Bronchial epithelial cell (primary cell): Measurements from ENCODE around the gene SH3BP1. TPM values are rescaled to one million over a fixed set of nuclear protein-coding genes. Genes with fewer than 3 reads are reported as not detected.

Source experiments
- DNase-seq: peaks from one replicate; pipeline ENCODE4 v3.0.0-alpha.2; 2010; ENCODE audit warnings: low read depth
- FAIRE-seq: peaks from 2 replicates; lab custom pipeline; 2011; peaks lifted over from hg19 to GRCh38; lab: Jason Lieb, UNC
- H3K27me3 ChIP-seq: 2 replicates; pipeline ENCODE4 v1.5.1; 2011; ENCODE audit warnings: low read length; ENCODE audit not compliant: control insufficient read depth, insufficient read depth
- H3K36me3 ChIP-seq: 2 replicates; pipeline ENCODE4 v1.5.1; 2011; ENCODE audit warnings: low read length; ENCODE audit not compliant: control insufficient read depth, insufficient read depth
- H3K4me3 ChIP-seq: 2 replicates; pipeline ENCODE4 v1.5.1; 2011; ENCODE audit warnings: mild to moderate bottlenecking, low read depth, low read length, control low read depth
- total RNA-seq: library from RNA; depleted of rRNA; stranded (reverse); fragments of >200 nt; gene quantifications from 2 replicates; pipeline ENCODE4 v1.2.1, GENCODE V29; 2014
- TF ChIP-seq, protein P1 (sequence below): IDR thresholded peaks from 2 replicates; pipeline ENCODE4 v1.5.1; 2011; ENCODE audit warnings: mild to moderate bottlenecking, moderate library complexity, low read length, control low read depth, inconsistent platforms; ENCODE audit not compliant: insufficient read depth, severe bottlenecking

SH3BP1 gene
- total RNA-seq, 1 donor from 2014 or later: 15.5 TPM

DNA sequence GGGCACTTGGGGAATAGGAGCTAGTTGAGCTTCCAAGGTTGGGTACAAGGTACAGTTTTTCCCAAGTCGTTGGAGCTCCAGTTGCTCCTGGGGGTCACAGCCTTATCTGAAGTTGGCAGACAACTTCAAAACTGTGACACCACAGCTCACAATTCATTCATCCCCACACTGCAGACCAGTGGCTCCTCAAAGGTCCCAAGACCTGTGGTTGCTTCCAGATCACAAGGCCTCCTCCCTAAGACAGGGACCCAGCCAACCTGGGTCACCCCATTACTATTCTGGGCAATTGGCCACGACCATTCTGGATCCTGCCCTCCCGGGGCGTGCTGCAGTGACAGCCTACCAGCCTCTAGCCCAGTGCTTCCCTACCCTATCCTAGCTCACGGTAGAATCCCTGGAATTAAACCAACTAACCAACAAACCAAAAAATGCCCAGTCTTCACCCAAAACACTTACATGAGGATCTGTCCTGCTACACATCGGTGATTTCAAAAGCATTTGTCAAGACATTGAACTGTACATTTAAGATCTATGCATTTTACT is 18.2 kb downstream of the SH3BP1 start:
- TF ChIP-seq, protein P1, sequence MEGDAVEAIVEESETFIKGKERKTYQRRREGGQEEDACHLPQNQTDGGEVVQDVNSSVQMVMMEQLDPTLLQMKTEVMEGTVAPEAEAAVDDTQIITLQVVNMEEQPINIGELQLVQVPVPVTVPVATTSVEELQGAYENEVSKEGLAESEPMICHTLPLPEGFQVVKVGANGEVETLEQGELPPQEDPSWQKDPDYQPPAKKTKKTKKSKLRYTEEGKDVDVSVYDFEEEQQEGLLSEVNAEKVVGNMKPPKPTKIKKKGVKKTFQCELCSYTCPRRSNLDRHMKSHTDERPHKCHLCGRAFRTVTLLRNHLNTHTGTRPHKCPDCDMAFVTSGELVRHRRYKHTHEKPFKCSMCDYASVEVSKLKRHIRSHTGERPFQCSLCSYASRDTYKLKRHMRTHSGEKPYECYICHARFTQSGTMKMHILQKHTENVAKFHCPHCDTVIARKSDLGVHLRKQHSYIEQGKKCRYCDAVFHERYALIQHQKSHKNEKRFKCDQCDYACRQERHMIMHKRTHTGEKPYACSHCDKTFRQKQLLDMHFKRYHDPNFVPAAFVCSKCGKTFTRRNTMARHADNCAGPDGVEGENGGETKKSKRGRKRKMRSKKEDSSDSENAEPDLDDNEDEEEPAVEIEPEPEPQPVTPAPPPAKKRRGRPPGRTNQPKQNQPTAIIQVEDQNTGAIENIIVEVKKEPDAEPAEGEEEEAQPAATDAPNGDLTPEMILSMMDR: no peak
- no peak for FAIRE-seq
- Histone ChIP-seq H3K27me3 (no peaks in the 10 kb centered on the region), H3K36me3 (peaks cover 10% of the 10 kb centered on the region), H3K4me3 (peak overlapping the region; percentile 53)
- DNase-seq: peak; percentile 51

DNA sequence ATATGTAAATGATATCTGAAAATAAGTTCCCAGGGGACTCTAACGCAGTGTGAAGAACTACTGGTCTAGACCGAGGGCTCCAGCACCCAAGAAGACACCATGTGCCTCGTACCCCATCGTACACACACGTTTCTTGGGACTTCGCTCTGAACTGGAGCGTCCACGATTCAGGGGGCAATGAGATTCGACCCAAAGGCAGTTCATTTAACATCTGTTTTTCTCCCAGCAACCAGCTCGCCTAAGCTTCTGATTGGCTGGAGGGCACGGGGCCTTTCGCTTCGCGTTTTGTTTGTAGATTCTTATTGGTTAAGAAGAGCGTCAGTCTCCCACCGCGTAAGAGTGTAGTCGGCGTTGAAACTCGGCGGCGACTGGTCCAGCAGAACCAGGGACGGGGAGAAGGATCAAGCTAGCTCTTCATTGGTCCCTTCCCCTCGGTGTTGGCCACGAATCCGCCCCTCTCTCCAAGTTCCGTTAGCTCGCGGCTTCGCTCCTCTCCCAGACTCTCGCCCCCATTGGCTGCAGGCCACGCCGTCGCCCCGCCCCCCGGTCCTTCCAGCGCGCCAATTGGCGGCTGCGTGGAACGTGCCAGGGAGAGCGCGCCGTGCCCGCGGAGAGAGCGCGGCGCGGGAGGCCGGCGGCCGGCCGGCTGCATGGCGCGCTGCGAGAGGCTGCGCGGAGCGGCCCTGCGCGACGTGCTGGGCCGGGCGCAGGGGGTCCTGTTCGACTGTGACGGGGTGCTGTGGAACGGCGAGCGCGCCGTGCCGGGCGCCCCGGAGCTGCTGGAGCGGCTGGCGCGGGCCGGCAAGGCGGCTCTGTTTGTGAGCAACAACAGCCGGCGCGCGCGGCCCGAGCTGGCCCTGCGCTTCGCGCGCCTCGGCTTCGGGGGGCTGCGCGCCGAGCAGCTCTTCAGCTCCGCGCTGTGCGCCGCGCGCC is 18.9 kb downstream of the SH3BP1 start, which contains the start of gene PDXP:
Gene PDXP, plus strand, starts transcription at position 591 of the 933 bp plus-strand sequence. Its CDS starts 60 bp downstream, at position 651.
- FAIRE-seq: peak; percentile 43
- DNase-seq: peak; percentile 98
- Histone ChIP-seq H3K36me3 (peaks cover 6% of the 10 kb centered on the region), H3K4me3 (peak within 1 kb of the TSS; percentile 53), H3K27me3 (no peaks in the 10 kb centered on the region)
- TF ChIP-seq, protein P1: no peak

DNA sequence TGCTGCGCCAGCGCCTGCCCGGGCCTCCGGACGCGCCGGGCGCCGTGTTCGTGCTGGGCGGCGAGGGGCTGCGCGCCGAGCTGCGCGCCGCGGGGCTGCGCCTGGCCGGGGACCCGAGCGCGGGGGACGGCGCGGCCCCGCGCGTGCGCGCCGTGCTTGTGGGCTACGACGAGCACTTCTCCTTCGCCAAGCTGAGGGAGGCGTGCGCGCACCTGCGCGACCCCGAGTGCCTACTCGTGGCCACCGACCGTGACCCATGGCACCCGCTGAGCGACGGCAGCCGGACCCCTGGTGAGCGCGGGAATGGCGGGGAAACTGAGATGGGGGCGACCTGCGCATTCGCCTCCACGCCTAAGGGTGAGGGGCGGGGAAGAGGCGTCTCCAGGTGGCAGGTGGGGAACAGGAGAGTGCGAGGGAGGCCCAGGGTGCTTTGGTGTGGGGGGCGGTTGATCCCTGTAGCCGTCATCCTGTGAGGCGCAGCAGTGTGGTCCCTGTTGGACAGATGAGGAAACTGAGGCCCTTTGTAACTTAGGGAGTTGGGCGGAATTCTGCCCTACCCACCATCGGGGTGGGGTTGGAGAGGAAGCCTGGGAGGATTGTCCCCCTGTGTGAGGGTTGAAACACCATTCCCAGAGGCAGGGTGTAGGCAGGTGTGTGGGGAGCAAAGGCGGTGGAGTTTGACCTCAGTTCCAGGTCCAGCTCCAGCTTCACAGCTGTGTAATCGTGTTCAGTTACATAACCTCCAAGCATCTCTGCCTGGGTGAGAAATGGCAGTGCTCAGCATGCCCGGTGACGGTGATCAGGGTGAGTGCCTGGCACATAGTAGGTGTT is 19.8 kb downstream of the SH3BP1 start:
- DNase-seq (no peak), FAIRE-seq (no peak)
- TF ChIP-seq, protein P1: no peak
- peak overlapping the region; percentile 53 for H3K4me3 ChIP-seq
- no peaks in the 10 kb centered on the region for H3K36me3 ChIP-seq
- no peaks in the 10 kb centered on the region for H3K27me3 ChIP-seq

DNA sequence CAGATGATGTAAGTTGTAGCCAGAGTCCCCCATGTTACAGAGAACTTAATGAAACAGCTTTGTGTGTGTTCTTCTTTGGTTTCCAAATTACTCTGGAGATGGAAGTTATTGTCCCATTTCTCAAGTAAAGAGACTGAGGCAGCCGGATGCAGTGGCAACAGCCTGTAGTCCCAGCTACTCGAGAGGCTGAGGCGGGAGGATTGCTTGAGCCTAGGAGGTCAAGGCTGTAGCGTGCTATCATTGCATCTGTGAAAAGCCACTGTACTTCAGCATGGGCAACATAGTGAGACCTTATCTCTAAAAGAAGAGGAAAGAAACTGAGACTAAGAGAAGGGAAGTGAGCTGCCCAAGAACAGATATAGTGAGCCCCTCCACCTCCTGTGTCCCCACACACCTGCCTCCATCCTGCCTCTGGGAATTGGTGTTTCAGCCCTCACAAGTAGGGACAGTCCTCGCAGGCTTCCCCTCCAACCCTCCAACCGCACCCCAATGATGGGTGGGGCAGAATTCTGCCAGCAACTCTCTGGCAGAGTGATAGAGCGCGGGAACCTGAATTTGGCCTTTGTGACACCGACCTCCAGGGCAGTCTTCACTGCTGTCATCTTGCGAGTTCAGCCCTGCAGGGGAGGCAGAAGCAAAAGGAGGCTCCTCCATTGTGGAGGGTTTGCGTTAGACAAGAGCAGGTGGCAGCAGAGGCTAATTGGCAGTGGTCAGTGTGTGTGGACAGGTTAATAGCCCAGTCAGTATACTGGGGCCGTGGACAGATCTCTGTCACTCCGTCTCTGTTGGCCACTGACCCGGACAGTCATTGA is 20.6 kb downstream of the SH3BP1 start:
- DNase-seq (no peak), FAIRE-seq (no peak)
- TF ChIP-seq, protein P1: no peak
- Histone ChIP-seq H3K36me3 (no peaks in the 10 kb centered on the region), H3K27me3 (no peaks in the 10 kb centered on the region), H3K4me3 (no peak overlapping the region)

DNA sequence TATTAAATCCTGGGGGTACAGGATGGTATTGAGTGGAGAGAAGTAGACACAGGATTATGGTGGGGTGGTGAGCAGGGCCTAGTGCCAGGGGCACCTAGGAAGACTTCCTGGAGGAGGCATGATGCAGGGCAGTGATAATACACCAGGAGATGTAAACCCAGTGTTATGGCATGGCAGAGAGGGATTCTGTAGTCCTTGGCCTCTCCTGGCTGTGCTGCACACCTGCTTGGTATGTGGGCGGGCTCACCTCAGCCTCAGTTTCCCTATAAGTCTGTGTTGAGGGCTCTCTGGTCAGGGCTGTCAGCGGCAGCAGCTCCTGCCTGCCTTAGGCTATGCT is 21.2 kb downstream of the SH3BP1 start:
- no peaks in the 10 kb centered on the region for H3K27me3 ChIP-seq
- no peak overlapping the region for H3K4me3 ChIP-seq
- FAIRE-seq (no peak), DNase-seq (no peak)
- TF ChIP-seq, protein P1: no peak
- no peaks in the 10 kb centered on the region for H3K36me3 ChIP-seq
